Choroid plexus epithelial cell (primary cell): ENCODE results near the gene JSRP1.

ENCODE experiments used
- DNase-seq: peaks from one replicate; pipeline ENCODE4 v3.0.0-alpha.2; 2010; ENCODE audit warnings: low read depth
- H3K4me3 ChIP-seq: 2 replicates; pipeline ENCODE4 v1.5.1; 2011; ENCODE audit warnings: low read depth, mild to moderate bottlenecking, control low read depth, low read length, moderate library complexity
- CTCF ChIP-seq: conservative IDR thresholded peaks from 2 replicates; pipeline ENCODE4 v1.5.1; 2011; ENCODE audit warnings: low read depth, mild to moderate bottlenecking, control low read depth, inconsistent platforms, low read length, moderate library complexity

The JSRP1 gene

GRCh38 chr19:2243274-2244124 is 12.7 kb downstream of the JSRP1 start:
- no peak overlapping the region for H3K4me3 ChIP-seq
- TF ChIP-seq CTCF: no peak

GRCh38 chr19:2242816-2243215 is 13.4 kb downstream of the JSRP1 start:
- TF ChIP-seq CTCF: no peak
- no peak for DNase-seq
- no peak overlapping the region for H3K4me3 ChIP-seq

More at GRCh38 chr19:2243274-2244124, 12.7 kb downstream of the JSRP1 start:
- no peak for DNase-seq

- DNase-seq: no peak
- no peak overlapping the region for H3K4me3 ChIP-seq
- no peak for TF ChIP-seq CTCF
These were observed 14.1 kb downstream of the JSRP1 start for GRCh38 chr19:2242092-2242537.

GRCh38 chr19:2240881-2241760 is 15.1 kb downstream of the JSRP1 start:
- no peak overlapping the region for H3K4me3 ChIP-seq
- no peak for TF ChIP-seq CTCF
- DNase-seq: no peak

- peak overlapping the region; percentile 59 for H3K4me3 ChIP-seq
- DNase-seq: peak; percentile 53
- no peak for TF ChIP-seq CTCF
These were observed 16.1 kb downstream of the JSRP1 start for GRCh38 chr19:2239771-2240770.

GRCh38 chr19:2239173-2239572 is 17.0 kb downstream of the JSRP1 start:
- peak overlapping the region; percentile 59 for H3K4me3 ChIP-seq
- TF ChIP-seq CTCF: no peak
- DNase-seq: no peak
